ENCODE measurements around the gene PKNOX2.

The PKNOX2 gene

DNA sequence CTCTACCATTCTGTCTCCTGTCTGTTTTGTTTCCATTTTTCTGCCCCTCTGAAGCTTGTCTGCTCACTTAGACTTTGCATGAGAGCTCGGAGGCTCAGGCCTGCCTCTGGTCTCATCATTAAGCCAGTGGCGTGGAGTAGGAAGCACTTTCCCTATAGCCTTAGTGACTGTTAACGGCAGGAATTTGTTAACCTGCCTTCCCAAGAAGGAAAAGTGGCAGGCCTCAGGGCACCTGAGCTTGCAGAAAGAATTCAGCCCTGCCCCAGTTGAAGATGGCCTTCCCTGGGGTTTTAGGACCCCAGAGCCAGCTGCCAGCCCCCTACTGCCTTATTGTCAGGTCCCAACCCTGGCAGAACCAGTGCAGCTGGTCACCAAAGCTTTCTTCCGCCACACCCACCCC lies 93.2 kb downstream of the PKNOX2 start:
- Histone ChIP-seq H3K4me3 (replicated peaks; ENCODE audit: insufficient read depth, low read length) (no peak overlapping the region), H3K27ac (replicated peaks) (no peak overlapping the region), H3K27me3 (ENCODE audit: insufficient read depth, poor library complexity, severe bottlenecking) (peaks cover 6% of the 10 kb centered on the region)
- no peak for DNase-seq (ENCODE audit: low read depth in 1 of 2, low spot score in 1 of 2)
- TF ChIP-seq SPI1 (IDR thresholded peaks at IDR 0.05; ENCODE audit: borderline replicate concordance, low read depth) (no peak), GABPA (IDR thresholded peaks at IDR 0.05; ENCODE audit: low read depth) (no peak), POLR2AphosphoS5 (IDR thresholded peaks at IDR 0.05; ENCODE audit: low read depth) (no peak)
- TF ChIP-seq, protein P1, sequence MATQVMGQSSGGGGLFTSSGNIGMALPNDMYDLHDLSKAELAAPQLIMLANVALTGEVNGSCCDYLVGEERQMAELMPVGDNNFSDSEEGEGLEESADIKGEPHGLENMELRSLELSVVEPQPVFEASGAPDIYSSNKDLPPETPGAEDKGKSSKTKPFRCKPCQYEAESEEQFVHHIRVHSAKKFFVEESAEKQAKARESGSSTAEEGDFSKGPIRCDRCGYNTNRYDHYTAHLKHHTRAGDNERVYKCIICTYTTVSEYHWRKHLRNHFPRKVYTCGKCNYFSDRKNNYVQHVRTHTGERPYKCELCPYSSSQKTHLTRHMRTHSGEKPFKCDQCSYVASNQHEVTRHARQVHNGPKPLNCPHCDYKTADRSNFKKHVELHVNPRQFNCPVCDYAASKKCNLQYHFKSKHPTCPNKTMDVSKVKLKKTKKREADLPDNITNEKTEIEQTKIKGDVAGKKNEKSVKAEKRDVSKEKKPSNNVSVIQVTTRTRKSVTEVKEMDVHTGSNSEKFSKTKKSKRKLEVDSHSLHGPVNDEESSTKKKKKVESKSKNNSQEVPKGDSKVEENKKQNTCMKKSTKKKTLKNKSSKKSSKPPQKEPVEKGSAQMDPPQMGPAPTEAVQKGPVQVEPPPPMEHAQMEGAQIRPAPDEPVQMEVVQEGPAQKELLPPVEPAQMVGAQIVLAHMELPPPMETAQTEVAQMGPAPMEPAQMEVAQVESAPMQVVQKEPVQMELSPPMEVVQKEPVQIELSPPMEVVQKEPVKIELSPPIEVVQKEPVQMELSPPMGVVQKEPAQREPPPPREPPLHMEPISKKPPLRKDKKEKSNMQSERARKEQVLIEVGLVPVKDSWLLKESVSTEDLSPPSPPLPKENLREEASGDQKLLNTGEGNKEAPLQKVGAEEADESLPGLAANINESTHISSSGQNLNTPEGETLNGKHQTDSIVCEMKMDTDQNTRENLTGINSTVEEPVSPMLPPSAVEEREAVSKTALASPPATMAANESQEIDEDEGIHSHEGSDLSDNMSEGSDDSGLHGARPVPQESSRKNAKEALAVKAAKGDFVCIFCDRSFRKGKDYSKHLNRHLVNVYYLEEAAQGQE (IDR thresholded peaks at IDR 0.05; ENCODE audit: insufficient replicate concordance, low read depth): no peak
- TF ChIP-seq, protein P2, sequence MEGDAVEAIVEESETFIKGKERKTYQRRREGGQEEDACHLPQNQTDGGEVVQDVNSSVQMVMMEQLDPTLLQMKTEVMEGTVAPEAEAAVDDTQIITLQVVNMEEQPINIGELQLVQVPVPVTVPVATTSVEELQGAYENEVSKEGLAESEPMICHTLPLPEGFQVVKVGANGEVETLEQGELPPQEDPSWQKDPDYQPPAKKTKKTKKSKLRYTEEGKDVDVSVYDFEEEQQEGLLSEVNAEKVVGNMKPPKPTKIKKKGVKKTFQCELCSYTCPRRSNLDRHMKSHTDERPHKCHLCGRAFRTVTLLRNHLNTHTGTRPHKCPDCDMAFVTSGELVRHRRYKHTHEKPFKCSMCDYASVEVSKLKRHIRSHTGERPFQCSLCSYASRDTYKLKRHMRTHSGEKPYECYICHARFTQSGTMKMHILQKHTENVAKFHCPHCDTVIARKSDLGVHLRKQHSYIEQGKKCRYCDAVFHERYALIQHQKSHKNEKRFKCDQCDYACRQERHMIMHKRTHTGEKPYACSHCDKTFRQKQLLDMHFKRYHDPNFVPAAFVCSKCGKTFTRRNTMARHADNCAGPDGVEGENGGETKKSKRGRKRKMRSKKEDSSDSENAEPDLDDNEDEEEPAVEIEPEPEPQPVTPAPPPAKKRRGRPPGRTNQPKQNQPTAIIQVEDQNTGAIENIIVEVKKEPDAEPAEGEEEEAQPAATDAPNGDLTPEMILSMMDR (IDR thresholded peaks at IDR 0.05; ENCODE audit: insufficient read depth, low read length): no peak

DNA sequence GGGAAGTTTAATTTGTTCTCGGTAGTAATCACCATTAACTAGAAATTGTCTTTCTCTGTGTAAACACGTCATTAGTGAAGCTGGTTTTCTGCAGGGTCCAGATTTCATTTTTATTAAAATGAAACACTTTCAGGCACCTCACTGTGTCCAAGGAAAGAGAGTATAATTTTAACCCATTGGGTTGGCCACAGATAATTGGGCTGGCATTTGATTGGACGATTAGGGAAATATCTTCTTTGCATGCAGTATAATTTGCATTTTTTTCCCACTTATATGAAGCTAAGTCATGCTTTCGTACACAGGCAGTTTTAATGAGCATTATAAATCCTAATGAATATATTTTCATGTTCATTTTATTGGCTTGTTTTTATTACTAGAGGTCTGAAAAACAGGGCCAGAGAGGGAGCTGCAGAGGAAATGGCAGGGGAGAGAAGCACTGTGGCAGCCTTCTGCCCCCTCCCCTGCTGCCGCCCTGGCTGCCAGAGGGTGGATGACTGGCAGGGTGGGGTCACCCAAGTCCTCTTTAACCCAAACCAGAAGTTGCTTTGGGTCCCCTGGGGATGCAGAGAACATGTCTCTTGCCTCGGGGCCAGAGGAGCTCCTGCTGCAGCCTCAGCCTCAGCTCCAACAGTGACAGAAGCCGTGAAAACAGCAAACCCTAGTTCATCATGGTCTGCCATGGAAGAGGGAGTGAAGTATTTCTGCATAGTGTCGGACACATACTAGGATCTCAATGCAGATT lies 93.9 kb downstream of the PKNOX2 start:
- no peak overlapping the region for H3K27ac ChIP-seq (replicated peaks)
- DNase-seq (ENCODE audit: low read depth in 1 of 2, low spot score in 1 of 2): no peak
- H3K4me3 ChIP-seq (replicated peaks; ENCODE audit: insufficient read depth, low read length): no peak overlapping the region
- TF ChIP-seq, protein P1 (IDR thresholded peaks at IDR 0.05; ENCODE audit: insufficient replicate concordance, low read depth): no peak
- TF ChIP-seq SPI1 (IDR thresholded peaks at IDR 0.05; ENCODE audit: borderline replicate concordance, low read depth): no peak
- no peak for TF ChIP-seq POLR2AphosphoS5 (IDR thresholded peaks at IDR 0.05; ENCODE audit: low read depth)
- TF ChIP-seq, protein P2 (IDR thresholded peaks at IDR 0.05; ENCODE audit: insufficient read depth, low read length): no peak
- TF ChIP-seq GABPA (IDR thresholded peaks at IDR 0.05; ENCODE audit: low read depth): no peak
- peaks cover 13% of the 10 kb centered on the region for H3K27me3 ChIP-seq (ENCODE audit: insufficient read depth, poor library complexity, severe bottlenecking)

DNA sequence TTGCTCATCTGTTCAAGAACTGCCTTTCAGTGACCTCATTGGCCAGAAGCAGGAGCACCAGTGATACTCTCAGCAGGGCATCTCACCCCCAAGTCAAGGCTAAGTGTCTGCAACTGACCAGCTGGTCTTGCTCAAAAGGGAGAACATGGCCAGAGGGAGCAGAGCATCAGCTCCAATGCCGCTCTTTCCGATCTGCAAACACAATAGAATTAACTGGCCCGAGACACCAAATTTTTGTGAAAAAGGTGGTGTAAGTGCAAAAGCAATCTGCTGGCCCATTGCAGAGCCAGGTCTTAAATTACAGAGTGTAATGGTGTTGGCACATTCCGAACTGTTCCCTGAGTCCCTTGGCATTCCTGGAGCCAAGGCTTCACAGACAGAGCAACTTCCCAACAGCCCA lies 97.0 kb downstream of the PKNOX2 start:
- TF ChIP-seq SPI1 (IDR thresholded peaks at IDR 0.05; ENCODE audit: borderline replicate concordance, low read depth) (no peak), POLR2AphosphoS5 (IDR thresholded peaks at IDR 0.05; ENCODE audit: low read depth) (no peak), GABPA (IDR thresholded peaks at IDR 0.05; ENCODE audit: low read depth) (no peak)
- TF ChIP-seq, protein P1 (IDR thresholded peaks at IDR 0.05; ENCODE audit: insufficient replicate concordance, low read depth): no peak
- TF ChIP-seq, protein P2 (IDR thresholded peaks at IDR 0.05; ENCODE audit: insufficient read depth, low read length): no peak
- Histone ChIP-seq H3K27ac (replicated peaks) (no peak overlapping the region), H3K4me3 (replicated peaks; ENCODE audit: insufficient read depth, low read length) (no peak overlapping the region), H3K27me3 (ENCODE audit: insufficient read depth, poor library complexity, severe bottlenecking) (peaks cover 16% of the 10 kb centered on the region)
- no peak for DNase-seq (ENCODE audit: low read depth in 1 of 2, low spot score in 1 of 2)
